ENCODE measurements around the gene RPL22L1.

DNA sequence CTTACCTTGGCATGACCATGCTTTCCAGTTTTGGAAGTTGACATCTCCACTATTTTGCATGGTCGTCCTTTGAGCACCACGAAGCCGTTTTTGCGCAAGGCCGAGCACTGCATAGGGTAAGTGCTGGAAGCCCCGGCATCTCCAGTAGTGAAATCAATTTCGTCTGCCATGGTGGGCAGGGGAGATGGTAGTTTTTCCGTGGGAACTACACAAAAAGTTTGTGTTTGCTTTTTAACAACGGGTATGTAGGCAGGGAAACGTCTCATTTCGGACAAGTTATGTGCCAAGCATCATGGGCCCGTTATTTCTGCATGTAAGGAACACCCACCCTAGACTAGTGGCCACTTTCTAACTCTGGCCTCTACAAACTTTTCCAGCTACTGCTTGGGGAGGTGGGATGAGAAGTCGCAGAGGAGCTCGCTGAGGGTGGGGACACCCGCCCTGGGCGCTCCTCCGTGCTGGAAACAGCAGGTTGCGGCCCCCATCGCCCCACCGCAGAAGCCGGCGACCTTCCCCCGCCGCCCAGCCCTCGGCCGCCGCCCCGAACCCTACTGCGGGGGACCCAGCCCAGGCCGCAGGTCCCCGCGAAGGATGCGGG is 37.7 kb upstream of the RPL22L1 start:
- TF ChIP-seq POLR2A (IDR thresholded peaks at IDR 0.05; ENCODE audit: low read length) (no peak), FOSB (CRISPR knock-in tag; IDR thresholded peaks at IDR 0.05) (no peak), CTCF (IDR thresholded peaks at IDR 0.05) (no peak), ZSCAN20 (CRISPR knock-in tag; IDR thresholded peaks at IDR 0.05) (no peak), ZFP36 (IDR thresholded peaks at IDR 0.05; ENCODE audit: borderline replicate concordance, partially characterized antibody) (no peak), RCOR1 (IDR thresholded peaks at IDR 0.05; ENCODE audit: low read depth, low read length) (no peak)

All from A549 (cell line).